ENCODE data around the gene PPFIA3.

Gene PPFIA3

GRCh38 chr19:49182848-49183375 is 63.6 kb downstream of the PPFIA3 start:
- DNase-seq: no peak

GRCh38 chr19:49186108-49186507 is 66.8 kb downstream of the PPFIA3 start:
- no peak for DNase-seq

GRCh38 chr19:49188626-49189200 is 69.4 kb downstream of the PPFIA3 start:
- no peak for DNase-seq

- DNase-seq: no peak
These were observed 69.9 kb downstream of the PPFIA3 start for GRCh38 chr19:49189259-49189658.

- no peak for DNase-seq
These were observed 71.4 kb downstream of the PPFIA3 start for GRCh38 chr19:49190781-49191180.

- DNase-seq: no peak
These were observed 74.6 kb downstream of the PPFIA3 start for GRCh38 chr19:49193822-49194394.

GRCh38 chr19:49194408-49194807 is 75.1 kb downstream of the PPFIA3 start:
- DNase-seq: no peak

- DNase-seq: no peak
These were observed 77.3 kb downstream of the PPFIA3 start for GRCh38 chr19:49196527-49197240.

GRCh38 chr19:49200238-49200862 is 81.0 kb downstream of the PPFIA3 start:
- peak; percentile 7 for DNase-seq
